Left renal cortex interstitium (tissue), 4 donors: ENCODE data around the gene CATSPER2. TPM values are rescaled to one million over a fixed set of nuclear protein-coding genes. Genes with fewer than 3 reads are reported as not detected.
"Not testable (repeated sequence)": the region's sequence is repeated elsewhere in the genome, so short reads cannot be mapped to it uniquely, and the experiment has no call there.

ENCODE experiments used
- DNase-seq, 4 donors: peaks; one replicate each; pipeline ENCODE4 v3.0.0-alpha.2; 2013; ENCODE audit warnings: low read depth in 4 of 4, low spot score in 2 of 4, missing footprints in 1 of 4
- polyA plus RNA-seq, 4 donors: library from polyadenylated mRNA; unstranded; fragments of 120-200 nt; gene quantifications; one replicate each; pipeline ENCODE4 v1.2.1, GENCODE V29; 2013; ENCODE audit not compliant: insufficient read length in 4 of 4

The CATSPER2 gene
- polyA plus RNA-seq = 10 to 100 TPM in 1 of 4 donors, 1 to 10 TPM in 3; 1.6 to 14.4 (median 7.3) TPM

GRCh38 chr15:43648649-43649429 is at the start of gene CATSPER2:
CATSPER2 (minus strand) TSS chr15:43648844; CDS start chr15:43648061, 783 bp downstream.
- no peak for DNase-seq

DNA sequence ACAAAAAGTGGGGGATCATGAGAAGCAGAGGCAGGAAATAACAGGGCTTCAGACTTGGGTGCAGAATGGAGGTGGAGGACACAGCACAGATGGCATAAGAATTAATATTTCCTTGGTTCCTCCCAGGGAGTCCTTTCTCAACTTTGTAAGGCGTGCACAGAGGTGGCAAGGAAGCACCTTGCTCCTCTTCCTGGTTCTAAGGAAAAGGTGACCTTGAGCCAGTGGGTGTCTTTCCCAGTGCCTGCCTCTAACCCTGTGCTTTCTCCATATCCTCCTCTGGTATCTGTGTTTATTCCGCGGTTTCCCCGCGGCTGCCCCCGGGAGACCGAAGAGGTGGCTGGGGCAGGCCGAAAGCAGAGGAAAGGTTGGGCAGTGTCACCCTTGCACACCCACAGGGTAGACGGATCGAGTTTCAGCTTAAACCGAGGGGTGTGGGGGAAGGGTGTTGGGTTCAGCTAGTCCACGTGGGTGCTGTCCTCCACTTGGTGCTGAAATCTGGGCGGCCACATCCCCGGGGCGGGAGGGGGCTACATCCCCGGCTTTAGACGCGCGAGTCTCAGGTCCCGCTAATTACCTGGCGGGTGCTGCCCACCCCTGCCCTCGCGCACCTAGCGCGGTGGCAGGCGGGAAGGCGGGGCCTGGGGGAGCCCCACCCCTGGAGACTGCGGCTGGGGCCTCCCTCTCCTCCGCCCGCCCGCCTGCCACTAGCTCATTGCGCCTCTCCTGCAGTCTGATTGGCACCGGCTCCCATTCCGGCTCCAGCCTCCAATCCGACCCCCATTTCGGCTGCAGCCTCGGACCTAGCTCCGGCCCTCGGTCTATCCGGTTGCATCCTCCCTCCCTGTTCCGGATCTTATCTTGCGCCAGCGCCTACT is 44.7 kb upstream of the CATSPER2 start, which contains the start of gene CKMT1A:
Gene CKMT1A (plus strand): TSS at position 712 of the 875 bp plus-strand sequence. CDS start 192 bp downstream, outside the sequence.
- DNase-seq = not testable (repeated sequence)

DNA sequence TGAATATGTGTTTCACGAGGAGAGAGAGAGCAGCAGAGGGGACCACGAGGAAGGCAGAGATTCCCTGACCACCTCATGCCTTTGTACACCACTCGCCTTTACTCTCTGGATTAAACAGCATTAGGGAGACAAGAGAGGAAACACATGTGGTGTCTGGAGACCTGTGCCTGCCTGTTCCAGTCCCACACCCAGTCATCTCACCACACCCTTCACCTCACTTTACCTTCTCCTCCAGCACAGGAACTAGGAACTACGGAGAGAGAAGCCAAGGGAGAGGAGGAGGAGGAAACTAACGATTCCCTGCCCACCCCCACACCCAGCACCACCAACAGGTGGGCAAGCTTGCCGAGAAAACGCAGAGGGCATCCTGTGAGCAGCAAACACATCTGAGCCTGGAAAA is 44.0 kb upstream of the CATSPER2 start:
- DNase-seq = not testable (repeated sequence)

- not testable (repeated sequence) for DNase-seq
Measured at GRCh38 chr15:43689604-43690301, 41.1 kb upstream of the CATSPER2 start.

DNA sequence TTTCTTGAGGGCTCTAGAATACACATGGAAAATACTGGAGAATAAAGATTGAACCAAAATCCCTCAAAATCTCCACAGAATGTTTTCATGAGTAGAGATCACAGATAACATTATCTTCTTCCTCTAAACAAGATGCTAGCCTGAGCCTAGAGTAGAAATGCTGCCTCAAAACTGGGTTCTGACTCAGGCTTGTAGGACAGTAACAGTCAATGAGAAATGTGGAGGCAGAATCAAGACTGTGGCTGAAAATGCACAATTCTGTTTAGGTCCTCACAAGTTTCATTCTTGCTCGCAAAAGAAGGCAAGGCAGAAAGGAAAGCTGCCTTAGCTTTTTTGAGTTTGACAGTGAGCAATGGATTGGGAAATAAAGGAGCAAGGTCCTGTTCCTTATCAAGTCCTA is 25.5 kb upstream of the CATSPER2 start:
- DNase-seq = not testable (repeated sequence)

- DNase-seq = not testable (repeated sequence)
Measured at GRCh38 chr15:43666177-43666576, 17.5 kb upstream of the CATSPER2 start.

DNA sequence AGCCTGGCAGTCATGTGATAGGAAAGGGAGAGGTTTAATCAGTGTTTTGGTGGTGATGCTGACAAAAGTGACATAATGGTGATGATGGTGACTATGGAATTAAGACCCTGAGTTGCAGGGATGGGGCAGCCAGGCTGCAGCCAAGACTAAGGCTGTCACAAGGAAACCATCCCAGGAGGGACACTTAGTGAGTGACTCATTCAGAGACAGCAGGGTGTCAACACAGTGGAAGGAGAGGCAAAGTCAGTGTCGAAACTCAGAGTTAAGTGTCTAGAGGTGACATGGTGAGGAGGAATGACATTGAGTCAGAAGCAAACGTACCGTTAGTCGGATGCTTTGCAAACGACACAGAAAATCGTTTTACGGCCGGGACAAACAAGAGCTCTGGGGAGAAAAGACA is 14.7 kb upstream of the CATSPER2 start:
- not testable (repeated sequence) for DNase-seq

DNA sequence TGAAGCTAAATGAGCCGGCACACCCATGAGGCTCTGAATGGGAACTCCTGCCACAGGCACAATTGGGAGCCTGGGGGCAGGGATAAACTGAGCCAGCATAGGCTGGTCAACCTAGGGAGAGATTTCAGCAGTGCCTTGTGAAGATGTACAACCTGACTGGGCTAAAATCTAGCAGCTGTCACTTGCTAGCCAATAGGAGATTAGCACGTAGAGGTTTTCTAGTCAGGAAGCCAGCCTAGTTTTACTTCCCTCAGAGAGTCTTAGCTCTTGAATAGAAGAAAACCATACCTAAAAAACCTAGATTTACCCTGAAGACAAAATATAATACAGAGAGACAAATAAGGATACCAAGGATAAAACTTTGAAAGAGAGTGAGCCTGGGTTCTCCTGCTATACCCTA is 13.6 kb upstream of the CATSPER2 start:
- DNase-seq = not testable (repeated sequence)

DNA sequence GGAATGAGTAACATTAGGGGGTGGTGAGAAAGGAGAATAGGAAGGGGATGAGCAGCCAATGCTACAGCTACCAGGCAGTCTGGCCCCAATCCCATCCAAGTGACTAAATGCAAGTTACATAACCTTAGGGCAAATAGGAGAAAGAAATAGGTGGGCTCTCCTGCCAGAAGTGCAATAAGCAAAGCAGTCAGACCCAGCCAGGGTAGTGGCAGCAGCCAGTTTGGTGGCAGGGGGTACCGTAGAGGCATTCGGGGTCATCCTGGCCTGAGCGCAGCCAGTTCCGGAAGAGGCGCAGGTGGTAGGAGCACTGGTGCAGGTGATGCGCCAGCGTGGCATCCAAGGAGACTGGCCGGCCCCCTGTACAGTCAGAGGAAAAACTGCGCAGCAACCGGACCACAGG is 11.1 kb upstream of the CATSPER2 start:
- not testable (repeated sequence) for DNase-seq

GRCh38 chr15:43649430-43649926 is 834 bp upstream of the CATSPER2 start:
- DNase-seq = not testable (repeated sequence)

GRCh38 chr15:43638464-43639204 is 10.0 kb downstream of the CATSPER2 start:
- DNase-seq = not testable (repeated sequence)

- not testable (repeated sequence) for DNase-seq
Measured at GRCh38 chr15:43626937-43627336, 21.7 kb downstream of the CATSPER2 start.

DNA sequence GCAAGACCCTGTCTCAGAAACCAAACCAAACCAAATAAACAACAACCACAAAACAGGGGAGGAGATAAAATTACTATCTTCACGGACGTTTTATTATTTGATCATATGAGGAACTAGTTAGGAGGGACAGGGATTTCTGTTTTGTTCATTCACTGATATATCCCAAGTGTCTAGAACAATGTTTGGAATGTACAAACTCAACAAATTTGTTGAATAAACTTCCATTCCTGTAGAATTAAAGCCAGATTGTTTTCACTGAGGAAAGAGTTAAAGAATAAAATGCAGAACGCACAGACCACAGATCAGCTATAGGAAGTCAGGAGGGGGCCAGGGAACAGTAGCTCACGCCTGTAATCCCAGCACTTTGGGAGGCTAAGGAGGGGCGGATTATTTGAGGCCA is 23.5 kb downstream of the CATSPER2 start:
- DNase-seq = no peak

- DNase-seq = not testable (repeated sequence)
Measured at GRCh38 chr15:43622068-43622799, 26.4 kb downstream of the CATSPER2 start.

DNA sequence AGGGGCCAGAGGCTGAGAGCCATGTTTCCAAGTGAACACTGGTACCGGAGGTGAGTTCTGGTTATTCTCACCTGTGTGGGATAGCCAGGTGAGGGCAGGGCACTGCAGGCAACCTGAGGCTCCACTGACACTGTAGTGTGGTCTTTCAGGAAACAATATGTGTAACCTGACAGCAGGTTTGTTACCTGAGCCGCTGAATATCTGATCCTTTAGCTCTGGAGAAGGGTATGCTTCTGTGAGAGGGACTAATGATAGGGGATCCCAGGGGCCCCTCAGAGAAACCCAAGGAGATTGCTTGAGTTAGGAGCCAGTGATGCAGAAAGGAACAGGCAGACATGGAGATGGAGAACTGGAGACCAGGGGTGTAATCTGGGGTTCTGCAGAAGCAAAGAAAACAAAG is 29.9 kb downstream of the CATSPER2 start, which contains the start of gene STRC:
Gene STRC (minus strand): TSS at position 101 of the 400 bp plus-strand sequence. CDS start 78 bp downstream, at position 23.
- not testable (repeated sequence) for DNase-seq

DNA sequence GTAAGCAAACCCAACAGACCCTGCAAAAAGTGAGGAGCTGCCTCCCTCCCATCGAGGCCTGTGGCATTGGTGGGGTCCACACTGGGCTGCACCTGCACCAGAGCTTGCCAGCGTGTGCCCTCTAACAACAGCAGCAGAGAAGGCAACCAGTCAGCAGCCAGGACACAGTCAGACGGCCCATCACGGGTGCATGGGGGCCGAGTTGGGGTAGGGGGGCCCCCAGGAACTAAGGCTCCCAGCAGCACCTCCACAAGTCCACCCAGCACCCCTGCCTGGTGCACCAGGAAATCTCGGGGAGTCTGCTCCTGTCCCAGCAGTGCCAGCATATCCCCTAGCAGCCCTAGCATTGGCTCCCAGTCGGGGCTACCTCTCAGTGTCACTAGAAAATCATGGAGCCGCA is 30.9 kb downstream of the CATSPER2 start:
- not testable (repeated sequence) for DNase-seq

DNA sequence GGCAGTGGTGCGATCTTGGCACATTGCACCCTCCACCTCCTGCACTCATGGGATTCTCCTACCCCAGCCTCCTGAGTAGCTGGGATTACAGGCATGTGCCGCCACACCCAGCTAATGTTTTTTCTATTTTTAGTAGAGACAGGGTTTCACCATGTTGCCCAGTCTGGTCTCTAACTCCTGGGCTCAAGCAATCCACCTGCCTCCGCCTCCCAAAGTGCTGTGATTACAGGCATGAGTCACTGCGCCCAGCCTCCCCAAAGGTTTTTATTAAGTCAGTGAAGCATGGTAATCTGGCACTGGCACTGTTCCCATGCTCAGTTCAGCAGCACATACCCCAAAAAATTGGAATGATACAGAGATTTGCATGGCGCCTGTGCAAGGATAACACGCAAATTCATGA is 46.4 kb downstream of the CATSPER2 start:
- DNase-seq = not testable (repeated sequence)

GRCh38 chr15:43600200-43600599 is 48.4 kb downstream of the CATSPER2 start:
- DNase-seq = not testable (repeated sequence)

DNA sequence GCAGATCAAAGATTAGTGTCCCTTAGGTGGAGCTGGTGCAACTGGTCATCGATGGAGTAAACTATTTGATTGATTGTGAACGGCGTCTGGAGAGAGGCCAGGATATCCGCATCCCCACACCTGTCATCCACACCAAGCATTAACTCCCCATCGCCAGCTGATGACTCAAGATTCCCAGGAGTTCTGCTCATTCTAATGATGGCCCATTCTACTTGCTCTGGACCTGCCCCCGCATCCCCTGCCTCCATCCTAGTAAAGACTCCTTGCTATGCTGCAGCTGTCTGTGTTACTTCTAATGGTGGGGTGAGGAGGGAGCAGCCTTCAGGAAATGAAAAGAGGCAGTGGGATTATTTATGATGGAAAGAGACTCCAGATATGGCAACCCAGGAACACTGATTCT is 49.5 kb downstream of the CATSPER2 start:
- DNase-seq = not testable (repeated sequence)
